SK-N-SH (cell line): ENCODE data around the gene SPATA3. TPM values are rescaled to one million over a fixed set of nuclear protein-coding genes. Genes with fewer than 3 reads are reported as not detected.

Source experiments
- CTCF ChIA-PET: fragments of 300-600, 350-600 bp; formaldehyde crosslinking; extraction: SDS; loops from one replicate; lab custom pipeline; 2021; lab: Yijun Ruan, JAX
- POLR2A ChIA-PET: fragments of 350-600 bp; sonication (Branson Sonifier 250); formaldehyde crosslinking; extraction: SDS; loops from one replicate; lab custom pipeline; 2020; ENCODE audit warnings: antibody characterized with exemption, inconsistent platforms; lab: Yijun Ruan, JAX
- DNase-seq: peaks from one replicate; pipeline ENCODE4 v3.0.0; 2012
- H2AFZ ChIP-seq: fragments of 200-600 bp; sonication (generic); 2 replicates; pipeline ENCODE4 v1.8.1; 2016; ENCODE audit warnings: antibody characterized with exemption, mild to moderate bottlenecking, low read depth
- H3F3A ChIP-seq: fragments of 200-600 bp; sonication (generic); replicated peaks from 2 replicates; pipeline ENCODE3; 2016; ENCODE audit warnings: antibody characterized with exemption, mild to moderate bottlenecking; ENCODE audit not compliant: insufficient read depth
- H3K27ac ChIP-seq, 2 experiments: fragments of 200-500 bp in 1 of 2; fragments of 200-600 bp in 1 of 2; sonication (Bioruptor generic) in 1 of 2; sonication (generic), shearing (Covaris generic) in 1 of 2; 2 replicates each; pipeline versions ENCODE4 v1.5.1 to v1.6.1; 2014 to 2016; ENCODE audit warnings: low read depth in 2 of 2, inconsistent platforms in 1 of 2, low read length in 1 of 2, mild to moderate bottlenecking in 1 of 2, mixed read lengths in 1 of 2
- H3K27me3 ChIP-seq: fragments of 200-600 bp; sonication (generic), shearing (Covaris generic); 2 replicates; pipeline ENCODE4 v1.6.1; 2016; ENCODE audit warnings: mixed run types; ENCODE audit not compliant: insufficient read depth
- H3K36me3 ChIP-seq, 2 experiments: fragments of 200-500 bp in 1 of 2; fragments of 200-600 bp in 1 of 2; sonication (Bioruptor generic) in 1 of 2; sonication (generic) in 1 of 2; replicated peaks in 1 of 2; 2 replicates each; pipeline versions ENCODE3 to v1.5.1; 2014 to 2016; ENCODE audit warnings: low read length in 1 of 2, mild to moderate bottlenecking in 1 of 2; ENCODE audit not compliant: insufficient read depth in 2 of 2, control insufficient read depth in 1 of 2
- H3K4me1 ChIP-seq, 2 experiments: fragments of 200-500 bp in 1 of 2; fragments of 200-600 bp in 1 of 2; sonication (Bioruptor generic) in 1 of 2; sonication (generic), shearing (Covaris generic) in 1 of 2; 2 replicates each; pipeline versions ENCODE4 v1.5.1 to v1.6.1; 2014 to 2016; ENCODE audit warnings: low read depth in 1 of 2, low read length in 1 of 2, mixed run types in 1 of 2; ENCODE audit not compliant: insufficient read depth in 2 of 2, control insufficient read depth in 1 of 2
- H3K4me2 ChIP-seq: fragments of 200-600 bp; sonication (generic), shearing (Covaris generic); 2 replicates; pipeline ENCODE4 v1.6.1; 2017; ENCODE audit warnings: mixed run types
- H3K4me3 ChIP-seq, 2 experiments: fragments of 200-500 bp in 1 of 2; fragments of 200-600 bp in 1 of 2; sonication (Bioruptor generic) in 1 of 2; sonication (generic), shearing (Covaris generic) in 1 of 2; 2 replicates each; pipeline versions ENCODE4 v1.5.1 to v1.8.1; 2014 to 2016; ENCODE audit warnings: low read depth in 2 of 2, inconsistent platforms in 1 of 2, low read length in 1 of 2, mild to moderate bottlenecking in 1 of 2, mixed read lengths in 1 of 2, moderate library complexity in 1 of 2
- H3K79me2 ChIP-seq: fragments of 200-600 bp; sonication (generic); 2 replicates; pipeline ENCODE4 v1.8.1; 2017; ENCODE audit warnings: mild to moderate bottlenecking; ENCODE audit not compliant: insufficient read depth
- H3K9ac ChIP-seq: fragments of 200-600 bp; sonication (generic); 2 replicates; pipeline ENCODE4 v1.6.1; 2017; ENCODE audit warnings: mixed run types
- H3K9me2 ChIP-seq: fragments of 200-600 bp; sonication (generic); 2 replicates; pipeline ENCODE4 v1.6.1; 2017; ENCODE audit warnings: mixed run types
- H3K9me3 ChIP-seq: fragments of 200-600 bp; sonication (generic); 2 replicates; pipeline ENCODE4 v1.6.1; 2017; ENCODE audit warnings: mixed run types, mild to moderate bottlenecking, moderate library complexity
- H4K20me1 ChIP-seq: fragments of 200-600 bp; sonication (generic); 2 replicates; pipeline ENCODE4 v1.6.1; 2017; ENCODE audit warnings: mild to moderate bottlenecking, mixed run types; ENCODE audit not compliant: insufficient read depth
- CHD2 ChIP-seq: fragments of 150-350 bp; IDR thresholded peaks from 2 replicates; pipeline ENCODE4 v1.6.1; 2018; ENCODE audit warnings: low read length; ENCODE audit not compliant: partially characterized antibody
- ELF1 ChIP-seq: IDR thresholded peaks from 2 replicates; pipeline ENCODE4 v1.4.0; 2012
- EZH2phosphoT487 ChIP-seq: fragments of 200-600 bp; sonication (generic); IDR thresholded peaks from 2 replicates; pipeline ENCODE4 v1.6.1; 2017; ENCODE audit warnings: low read depth, mixed run types, mild to moderate bottlenecking, antibody characterized with exemption, moderate library complexity, borderline replicate concordance
- FOSL2 ChIP-seq: IDR thresholded peaks from 2 replicates; pipeline ENCODE4 v1.4.0; 2012; ENCODE audit warnings: low read depth, mild to moderate bottlenecking, moderate library complexity, borderline replicate concordance
- GABPA ChIP-seq: IDR thresholded peaks from 2 replicates; pipeline ENCODE4 v1.4.0; 2012; ENCODE audit warnings: low read depth, mild to moderate bottlenecking
- GATA2 ChIP-seq: sonication (generic); formaldehyde crosslinking; IDR thresholded peaks from 2 replicates; pipeline ENCODE4 v1.5.0; 2020; ENCODE audit warnings: mild to moderate bottlenecking, missing genetic modification reagents
- IRF3 ChIP-seq: fragments of 150-350 bp; IDR thresholded peaks from 2 replicates; pipeline ENCODE4 v1.6.1; 2016; ENCODE audit warnings: mild to moderate bottlenecking, low read depth, low read length
- JUND ChIP-seq: IDR thresholded peaks from 2 replicates; pipeline ENCODE4 v1.4.0; 2012
- MEF2A ChIP-seq: IDR thresholded peaks from 2 replicates; pipeline ENCODE4 v1.4.0; 2012; ENCODE audit warnings: low read depth, borderline replicate concordance
- MXI1 ChIP-seq: IDR thresholded peaks from 2 replicates; pipeline ENCODE4 v1.6.1; 2012; ENCODE audit warnings: mild to moderate bottlenecking, low read depth, low read length, improper control_type of control experiment
- NRF1 ChIP-seq: IDR thresholded peaks from 2 replicates; pipeline ENCODE4 v1.6.1; 2012; ENCODE audit warnings: low read depth, mild to moderate bottlenecking, low read length
- PBX3 ChIP-seq: IDR thresholded peaks from 2 replicates; pipeline ENCODE4; 2012
- RAD21 ChIP-seq: IDR thresholded peaks from 2 replicates; pipeline ENCODE4 v1.6.1; 2012; ENCODE audit warnings: mild to moderate bottlenecking, low read length
- RXRA ChIP-seq: IDR thresholded peaks from 2 replicates; pipeline ENCODE4 v1.4.0; 2012; ENCODE audit warnings: low read depth, mild to moderate bottlenecking, borderline replicate concordance
- SIN3A ChIP-seq: IDR thresholded peaks from 2 replicates; pipeline ENCODE4 v1.6.1; 2012; ENCODE audit warnings: low read depth, mild to moderate bottlenecking, low read length, moderate library complexity, borderline replicate concordance
- SMC3 ChIP-seq: IDR thresholded peaks from 2 replicates; pipeline ENCODE4 v1.6.1; 2012; ENCODE audit warnings: low read depth, low read length, improper control_type of control experiment
- TAF1 ChIP-seq: IDR thresholded peaks from 2 replicates; pipeline ENCODE4 v1.6.1; 2012; ENCODE audit warnings: low read depth, mild to moderate bottlenecking, low read length, moderate library complexity, borderline replicate concordance
- TEAD4 ChIP-seq: IDR thresholded peaks from 2 replicates; pipeline ENCODE4 v1.4.0; 2012; ENCODE audit warnings: mild to moderate bottlenecking, borderline replicate concordance; ENCODE audit not compliant: insufficient read depth
- WGBS: methylation state at CpG from one replicate; pipeline ENCODE4 v1.1.6; 2017; ENCODE audit warnings: low lambda C conversion rate; 5-methylcytosine and 5-hydroxymethylcytosine counted together
- polyA plus RNA-seq, 3 experiments: library from polyadenylated mRNA; depleted of rRNA; stranded (reverse); fragments of >200 nt; gene quantifications; 2 replicates each; pipeline ENCODE4 v1.2.3, GENCODE V29; 2012
- TF ChIP-seq, protein P1 (sequence below): IDR thresholded peaks from 2 replicates; pipeline ENCODE4 v1.6.1; 2012; ENCODE audit warnings: mild to moderate bottlenecking, low read depth, low read length, moderate library complexity
- TF ChIP-seq, protein P2 (sequence below): IDR thresholded peaks from 2 replicates; pipeline ENCODE4 v1.4.0; 2012; ENCODE audit warnings: low read depth, borderline replicate concordance

The SPATA3 gene
- polyA plus RNA-seq, 1 of the 3 experiments (the other 2 are of a cell fraction): not detected

GRCh38 chr2:230946429-230947234 is 49.3 kb upstream of the SPATA3 start:
- H3F3A ChIP-seq: no peaks in the 10 kb centered on the region
- H3K36me3 ChIP-seq: no peaks in the 10 kb centered on the region
- no peak overlapping the region for H3K27ac ChIP-seq
- no peaks in the 10 kb centered on the region for H3K9me2 ChIP-seq
- WGBS: 59% methylated on average over 7 of the region's 7 CpGs
- H3K9ac ChIP-seq: no peak overlapping the region
- no peaks in the 10 kb centered on the region for H3K4me1 ChIP-seq
- H3K79me2 ChIP-seq: no peaks in the 10 kb centered on the region
- H2AFZ ChIP-seq: no peak overlapping the region
- POLR2A ChIA-PET: no interaction called here
- H3K4me2 ChIP-seq: no peak overlapping the region
- CTCF ChIA-PET: interaction anchor here (0.6 to 2.0 kb wide), 7 partner anchors 9 to 137 kb away, joined by 3 to 8 read pairs (median 3); no protein-coding TSS in a partner anchor
- H3K9me3 ChIP-seq: no peaks in the 10 kb centered on the region
- H4K20me1 ChIP-seq: no peaks in the 10 kb centered on the region
- DNase-seq: no peak
- no peaks in the 10 kb centered on the region; the same call in 1 of the 2 replicates for H3K27me3 ChIP-seq
- H3K4me3 ChIP-seq: no peak overlapping the region
- TF ChIP-seq TAF1: no peak
- no peak for TF ChIP-seq GABPA
- TF ChIP-seq MEF2A: no peak
- TF ChIP-seq CHD2: no peak
- no peak for TF ChIP-seq RAD21
- TF ChIP-seq TEAD4: no peak
- no peak for TF ChIP-seq IRF3
- TF ChIP-seq MXI1: no peak
- TF ChIP-seq JUND: no peak
- TF ChIP-seq SMC3: no peak
- no peak for TF ChIP-seq PBX3
- TF ChIP-seq RXRA: no peak
- TF ChIP-seq GATA2: no peak
- no peak for TF ChIP-seq EZH2phosphoT487
- TF ChIP-seq, all 33 proteins: peak for 0

DNA sequence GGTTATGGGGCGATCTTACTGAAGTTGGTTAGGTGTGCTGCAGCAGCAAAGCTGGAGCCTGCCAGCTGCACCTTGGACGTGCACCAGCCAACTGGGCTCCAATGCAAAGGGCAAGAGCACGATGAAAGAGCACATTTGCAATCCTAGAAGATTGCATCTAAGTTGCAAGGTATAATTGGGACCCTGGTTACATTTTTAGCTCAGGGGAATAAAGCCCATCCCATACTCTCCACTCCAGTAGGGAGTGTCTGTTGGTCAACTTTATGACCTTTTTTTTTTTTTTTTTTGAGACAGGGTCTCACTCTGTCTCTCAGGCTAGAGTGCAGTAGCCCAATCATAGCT is 48.7 kb upstream of the SPATA3 start:
- no peaks in the 10 kb centered on the region for H3K36me3 ChIP-seq
- 54% methylated on average over 3 of the region's 3 CpGs for WGBS
- TF ChIP-seq EZH2phosphoT487: no peak
- TF ChIP-seq, protein P1, sequence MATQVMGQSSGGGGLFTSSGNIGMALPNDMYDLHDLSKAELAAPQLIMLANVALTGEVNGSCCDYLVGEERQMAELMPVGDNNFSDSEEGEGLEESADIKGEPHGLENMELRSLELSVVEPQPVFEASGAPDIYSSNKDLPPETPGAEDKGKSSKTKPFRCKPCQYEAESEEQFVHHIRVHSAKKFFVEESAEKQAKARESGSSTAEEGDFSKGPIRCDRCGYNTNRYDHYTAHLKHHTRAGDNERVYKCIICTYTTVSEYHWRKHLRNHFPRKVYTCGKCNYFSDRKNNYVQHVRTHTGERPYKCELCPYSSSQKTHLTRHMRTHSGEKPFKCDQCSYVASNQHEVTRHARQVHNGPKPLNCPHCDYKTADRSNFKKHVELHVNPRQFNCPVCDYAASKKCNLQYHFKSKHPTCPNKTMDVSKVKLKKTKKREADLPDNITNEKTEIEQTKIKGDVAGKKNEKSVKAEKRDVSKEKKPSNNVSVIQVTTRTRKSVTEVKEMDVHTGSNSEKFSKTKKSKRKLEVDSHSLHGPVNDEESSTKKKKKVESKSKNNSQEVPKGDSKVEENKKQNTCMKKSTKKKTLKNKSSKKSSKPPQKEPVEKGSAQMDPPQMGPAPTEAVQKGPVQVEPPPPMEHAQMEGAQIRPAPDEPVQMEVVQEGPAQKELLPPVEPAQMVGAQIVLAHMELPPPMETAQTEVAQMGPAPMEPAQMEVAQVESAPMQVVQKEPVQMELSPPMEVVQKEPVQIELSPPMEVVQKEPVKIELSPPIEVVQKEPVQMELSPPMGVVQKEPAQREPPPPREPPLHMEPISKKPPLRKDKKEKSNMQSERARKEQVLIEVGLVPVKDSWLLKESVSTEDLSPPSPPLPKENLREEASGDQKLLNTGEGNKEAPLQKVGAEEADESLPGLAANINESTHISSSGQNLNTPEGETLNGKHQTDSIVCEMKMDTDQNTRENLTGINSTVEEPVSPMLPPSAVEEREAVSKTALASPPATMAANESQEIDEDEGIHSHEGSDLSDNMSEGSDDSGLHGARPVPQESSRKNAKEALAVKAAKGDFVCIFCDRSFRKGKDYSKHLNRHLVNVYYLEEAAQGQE: no peak
- TF ChIP-seq CHD2: no peak
- no peak for TF ChIP-seq NRF1
- no peak for TF ChIP-seq ELF1
- TF ChIP-seq SIN3A: no peak
- no peak for TF ChIP-seq FOSL2
- TF ChIP-seq JUND: no peak
- TF ChIP-seq, protein P2, sequence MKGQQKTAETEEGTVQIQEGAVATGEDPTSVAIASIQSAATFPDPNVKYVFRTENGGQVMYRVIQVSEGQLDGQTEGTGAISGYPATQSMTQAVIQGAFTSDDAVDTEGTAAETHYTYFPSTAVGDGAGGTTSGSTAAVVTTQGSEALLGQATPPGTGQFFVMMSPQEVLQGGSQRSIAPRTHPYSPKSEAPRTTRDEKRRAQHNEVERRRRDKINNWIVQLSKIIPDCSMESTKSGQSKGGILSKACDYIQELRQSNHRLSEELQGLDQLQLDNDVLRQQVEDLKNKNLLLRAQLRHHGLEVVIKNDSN: no peak

More for the DNA sequence above, 48.7 kb upstream of the SPATA3 start:
- H3K9me2 ChIP-seq: no peaks in the 10 kb centered on the region
- no peaks in the 10 kb centered on the region for H3K4me1 ChIP-seq
- no peaks in the 10 kb centered on the region for H3K79me2 ChIP-seq
- H3K27me3 ChIP-seq: no peaks in the 10 kb centered on the region; the same call in 1 of the 2 replicates
- ChIA-PET CTCF (interaction anchor here (0.6 to 2.0 kb wide), 7 partner anchors 10 to 138 kb away, joined by 3 to 8 read pairs (median 3); no protein-coding TSS in a partner anchor), POLR2A (no interaction called here)
- DNase-seq: no peak
- H3K4me2 ChIP-seq: no peak overlapping the region
- no peak overlapping the region for H3K9ac ChIP-seq
- no peak overlapping the region for H3K27ac ChIP-seq
- H3K9me3 ChIP-seq: no peaks in the 10 kb centered on the region
- no peaks in the 10 kb centered on the region for H4K20me1 ChIP-seq
- H2AFZ ChIP-seq: no peak overlapping the region
- no peak overlapping the region for H3K4me3 ChIP-seq
- H3F3A ChIP-seq: no peaks in the 10 kb centered on the region
